ENCODE data around the gene PCGF1. TPM values are rescaled to one million over a fixed set of nuclear protein-coding genes. Genes with fewer than 3 reads are reported as not detected.

PCGF1 gene
- 23.8 and 30.5 TPM in 2 replicates for total RNA-seq (2014; rRNA removed; shearing (Covaris generic))

- Histone ChIP-seq H3K9me3 (replicated peaks) (no peaks in the 10 kb centered on the region), H3K27ac (peak within 1 kb of the TSS; percentile 95), H3K4me1 (peaks cover 8% of the 10 kb centered on the region; the same call in 1 of the 2 replicates), H3K4me3 (peak within 1 kb of the TSS; percentile 89), H3K36me3 (no peaks in the 10 kb centered on the region), H3K27me3 (no peaks in the 10 kb centered on the region)
- peak; percentile 99 for DNase-seq
These were observed at the start of gene PCGF1 for GRCh38 chr2:74507145-74507925. Gene PCGF1 (minus strand): TSS chr2:74507695. CDS start chr2:74507668, 27 bp downstream.

GRCh38 chr2:74556831-74557370, 49.4 kb upstream of the PCGF1 start:
- H3K36me3 ChIP-seq, result no peaks in the 10 kb centered on the region
- no peak overlapping the region for H3K27ac ChIP-seq
- no peak for DNase-seq
- H3K9me3 ChIP-seq (replicated peaks), result no peaks in the 10 kb centered on the region
- peaks cover 20% of the 10 kb centered on the region for H3K27me3 ChIP-seq
- H3K4me3 ChIP-seq, result no peak overlapping the region
- H3K4me1 ChIP-seq, result peaks cover 2% of the 10 kb centered on the region

GRCh38 chr2:74556159-74556558, 48.7 kb upstream of the PCGF1 start:
- no peak for DNase-seq
- no peak overlapping the region for H3K4me3 ChIP-seq
- no peaks in the 10 kb centered on the region for H3K36me3 ChIP-seq
- peaks cover 9% of the 10 kb centered on the region for H3K4me1 ChIP-seq
- H3K9me3 ChIP-seq (replicated peaks), result no peaks in the 10 kb centered on the region
- no peak overlapping the region for H3K27ac ChIP-seq
- peaks cover 14% of the 10 kb centered on the region for H3K27me3 ChIP-seq

- no peak overlapping the region for H3K4me3 ChIP-seq
- H3K27ac ChIP-seq, result no peak overlapping the region
- H3K9me3 ChIP-seq (replicated peaks), result no peaks in the 10 kb centered on the region
- peaks cover 14% of the 10 kb centered on the region for H3K27me3 ChIP-seq
- H3K36me3 ChIP-seq, result no peaks in the 10 kb centered on the region
- H3K4me1 ChIP-seq, result peaks cover 10% of the 10 kb centered on the region
- no peak for DNase-seq
These were observed 48.2 kb upstream of the PCGF1 start for GRCh38 chr2:74555610-74556103.

GRCh38 chr2:74554820-74555531, 47.5 kb upstream of the PCGF1 start:
- Histone ChIP-seq H3K36me3 (no peaks in the 10 kb centered on the region), H3K27ac (no peak overlapping the region; the same call in 1 of the 2 replicates), H3K9me3 (replicated peaks) (no peaks in the 10 kb centered on the region), H3K27me3 (peaks cover 7% of the 10 kb centered on the region), H3K4me3 (peak overlapping the region; percentile 61), H3K4me1 (peaks cover 10% of the 10 kb centered on the region)
- no peak for DNase-seq

- peak; percentile 81 to 83 for DNase-seq
- H3K9me3 ChIP-seq (replicated peaks), result no peaks in the 10 kb centered on the region
- no peaks in the 10 kb centered on the region for H3K36me3 ChIP-seq
- H3K4me3 ChIP-seq, result peak within 1 kb of the TSS; percentile 61
- H3K27ac ChIP-seq, result peak within 1 kb of the TSS; percentile 47; the same call in 1 of the 2 replicates
- peaks cover 10% of the 10 kb centered on the region for H3K4me1 ChIP-seq
- H3K27me3 ChIP-seq, result peaks cover 3% of the 10 kb centered on the region; the same call in 1 of the 2 replicates
These were observed 46.7 kb upstream of the PCGF1 start, which contains the start of the genes DOK1 and LOXL3 for GRCh38 chr2:74553892-74554819. Gene DOK1 (plus strand): TSS chr2:74554720. CDS start chr2:74554755, 35 bp downstream. Gene LOXL3 (minus strand): TSS chr2:74553942. CDS start chr2:74552634, 1,308 bp downstream.

GRCh38 chr2:74552914-74553811, 45.7 kb upstream of the PCGF1 start:
- peak overlapping the region; percentile 47; the same call in 1 of the 2 replicates for H3K27ac ChIP-seq
- H3K4me1 ChIP-seq, result peaks cover 14% of the 10 kb centered on the region
- no peaks in the 10 kb centered on the region for H3K9me3 ChIP-seq (replicated peaks)
- H3K36me3 ChIP-seq, result no peaks in the 10 kb centered on the region
- DNase-seq, result peak; percentile 47 to 62
- peak overlapping the region; percentile 61 for H3K4me3 ChIP-seq
- no peaks in the 10 kb centered on the region for H3K27me3 ChIP-seq

- H3K27ac ChIP-seq, result peak overlapping the region; percentile 47; the same call in 1 of the 2 replicates
- no peak for DNase-seq
- H3K4me1 ChIP-seq, result peaks cover 18% of the 10 kb centered on the region
- no peaks in the 10 kb centered on the region for H3K9me3 ChIP-seq (replicated peaks)
- H3K27me3 ChIP-seq, result no peaks in the 10 kb centered on the region
- H3K4me3 ChIP-seq, result peak overlapping the region; percentile 61
- H3K36me3 ChIP-seq, result no peaks in the 10 kb centered on the region
These were observed 44.7 kb upstream of the PCGF1 start for GRCh38 chr2:74551942-74552913.

- Histone ChIP-seq H3K27me3 (no peaks in the 10 kb centered on the region), H3K4me1 (peaks cover 18% of the 10 kb centered on the region), H3K36me3 (no peaks in the 10 kb centered on the region), H3K27ac (no peak overlapping the region), H3K9me3 (replicated peaks) (no peaks in the 10 kb centered on the region), H3K4me3 (no peak overlapping the region)
- peak; percentile 59 to 80 for DNase-seq
These were observed 44.0 kb upstream of the PCGF1 start for GRCh38 chr2:74551530-74551929.

- H3K9me3 ChIP-seq (replicated peaks), result no peaks in the 10 kb centered on the region
- peaks cover 18% of the 10 kb centered on the region for H3K4me1 ChIP-seq
- no peaks in the 10 kb centered on the region for H3K27me3 ChIP-seq
- no peak for DNase-seq
- no peak overlapping the region for H3K4me3 ChIP-seq
- no peak overlapping the region for H3K27ac ChIP-seq
- no peaks in the 10 kb centered on the region for H3K36me3 ChIP-seq
These were observed 42.7 kb upstream of the PCGF1 start for GRCh38 chr2:74550231-74550630.

GRCh38 chr2:74548900-74549826, 41.7 kb upstream of the PCGF1 start:
- Histone ChIP-seq H3K4me1 (peaks cover 18% of the 10 kb centered on the region), H3K27ac (peak overlapping the region; percentile 2; the same call in 1 of the 2 replicates), H3K36me3 (no peaks in the 10 kb centered on the region), H3K9me3 (replicated peaks) (no peaks in the 10 kb centered on the region), H3K27me3 (no peaks in the 10 kb centered on the region), H3K4me3 (peak overlapping the region; percentile 55)
- peak; percentile 62 to 78 for DNase-seq
